DOHH2 (cell line): ENCODE results near the gene ZSCAN25.

Source experiments
- H3F3A ChIP-seq: fragments of 200-600 bp; sonication (generic), shearing (Covaris generic); 2 replicates; pipeline ENCODE4 v1.6.0; 2016; ENCODE audit warnings: antibody characterized with exemption, mild to moderate bottlenecking; ENCODE audit not compliant: control insufficient read depth, insufficient read depth
- H3K27ac ChIP-seq: fragments of 200-600 bp; sonication (generic); 2 replicates; pipeline ENCODE4 v1.5.1; 2014; ENCODE audit warnings: low read depth, mild to moderate bottlenecking, low read length, moderate library complexity
- H3K27me3 ChIP-seq: fragments of 200-600 bp; sonication (generic); 2 replicates; pipeline ENCODE4 v1.6.1; 2014; ENCODE audit warnings: mild to moderate bottlenecking, low read length, mixed read lengths; ENCODE audit not compliant: control insufficient read depth
- H3K36me3 ChIP-seq: fragments of 200-600 bp; sonication (generic); 2 replicates; pipeline ENCODE4 v1.6.1; 2014; ENCODE audit warnings: mild to moderate bottlenecking, low read length, moderate library complexity, mixed read lengths; ENCODE audit not compliant: control insufficient read depth
- H3K4me1 ChIP-seq: fragments of 200-600 bp; sonication (generic); 2 replicates; pipeline ENCODE4 v1.6.1; 2014; ENCODE audit warnings: mild to moderate bottlenecking, low read length, mixed read lengths; ENCODE audit not compliant: control insufficient read depth
- H3K4me2 ChIP-seq: fragments of 200-600 bp; sonication (generic); 2 replicates; pipeline ENCODE4 v1.6.0; 2014; ENCODE audit warnings: mild to moderate bottlenecking, low read length, moderate library complexity
- H3K4me3 ChIP-seq: fragments of 200-600 bp; sonication (generic); 2 replicates; pipeline ENCODE4 v1.5.1; 2014; ENCODE audit warnings: mild to moderate bottlenecking, low read length, mixed read lengths
- H3K79me2 ChIP-seq: fragments of 200-600 bp; sonication (generic); 2 replicates; pipeline ENCODE4 v1.6.1; 2014; ENCODE audit warnings: mild to moderate bottlenecking, low read length, mixed read lengths; ENCODE audit not compliant: control insufficient read depth
- H3K9me2 ChIP-seq: fragments of 200-600 bp; sonication (generic); replicated peaks from 2 replicates; pipeline ENCODE4 v1.6.1; 2014; ENCODE audit warnings: mild to moderate bottlenecking, low read length, mixed read lengths; ENCODE audit not compliant: control insufficient read depth
- H3K9me3 ChIP-seq: fragments of 200-600 bp; sonication (generic); 2 replicates; pipeline ENCODE4 v1.6.1; 2014; ENCODE audit warnings: antibody characterized with exemption, low read length, mixed read lengths; ENCODE audit not compliant: control insufficient read depth, insufficient read depth
- H4K20me1 ChIP-seq: fragments of 200-600 bp; sonication (generic); 2 replicates; pipeline ENCODE4 v1.6.0; 2014; ENCODE audit warnings: low read depth, mild to moderate bottlenecking, antibody characterized with exemption, low read length, moderate library complexity; ENCODE audit not compliant: control insufficient read depth, insufficient read depth
- EZH2phosphoT487 ChIP-seq: fragments of 200-600 bp; sonication (generic); IDR thresholded peaks from 2 replicates; pipeline ENCODE4 v1.6.1; 2017; ENCODE audit warnings: borderline replicate concordance, mild to moderate bottlenecking, antibody characterized with exemption, low read length, moderate library complexity, mixed read lengths
- TF ChIP-seq, protein P1 (sequence below): fragments of 200-600 bp; sonication (generic); IDR thresholded peaks from one replicate; pipeline ENCODE4 v1.5.1; 2014; ENCODE audit warnings: antibody characterized with exemption, mild to moderate bottlenecking, low read depth, low read length; ENCODE audit not compliant: poor library complexity, severe bottlenecking

ZSCAN25 gene

DNA sequence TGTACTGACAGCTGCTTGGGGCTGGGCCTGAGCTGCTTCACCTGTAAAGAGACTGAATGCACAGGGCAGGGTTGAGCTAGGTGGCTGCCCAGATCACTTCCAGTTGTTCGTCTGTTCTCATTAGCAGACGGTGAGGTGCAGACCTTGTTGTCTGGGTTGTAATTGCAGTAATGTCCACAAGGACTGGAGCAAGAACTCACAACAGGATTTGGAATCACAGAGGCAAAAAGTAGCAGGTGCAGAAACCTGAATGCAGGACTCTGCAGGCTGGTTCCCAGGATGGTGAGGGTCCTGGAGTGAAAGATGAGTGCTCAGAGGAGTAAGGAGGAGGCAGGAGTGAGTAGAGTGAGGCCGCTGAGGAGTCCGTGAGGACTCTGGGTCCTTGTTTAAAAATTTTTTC is 9.2 kb downstream of the ZSCAN25 start:
- Histone ChIP-seq H3K9me2 (no peaks in the 10 kb centered on the region), H3K4me3 (no peak overlapping the region), H3K4me2 (no peak overlapping the region), H4K20me1 (peaks cover 4% of the 10 kb centered on the region), H3K36me3 (peaks cover 97% of the 10 kb centered on the region), H3K9me3 (no peaks in the 10 kb centered on the region), H3F3A (no peaks in the 10 kb centered on the region), H3K27me3 (no peaks in the 10 kb centered on the region), H3K4me1 (no peaks in the 10 kb centered on the region), H3K79me2 (no peaks in the 10 kb centered on the region), H3K27ac (no peak overlapping the region)
- TF ChIP-seq, protein P1, sequence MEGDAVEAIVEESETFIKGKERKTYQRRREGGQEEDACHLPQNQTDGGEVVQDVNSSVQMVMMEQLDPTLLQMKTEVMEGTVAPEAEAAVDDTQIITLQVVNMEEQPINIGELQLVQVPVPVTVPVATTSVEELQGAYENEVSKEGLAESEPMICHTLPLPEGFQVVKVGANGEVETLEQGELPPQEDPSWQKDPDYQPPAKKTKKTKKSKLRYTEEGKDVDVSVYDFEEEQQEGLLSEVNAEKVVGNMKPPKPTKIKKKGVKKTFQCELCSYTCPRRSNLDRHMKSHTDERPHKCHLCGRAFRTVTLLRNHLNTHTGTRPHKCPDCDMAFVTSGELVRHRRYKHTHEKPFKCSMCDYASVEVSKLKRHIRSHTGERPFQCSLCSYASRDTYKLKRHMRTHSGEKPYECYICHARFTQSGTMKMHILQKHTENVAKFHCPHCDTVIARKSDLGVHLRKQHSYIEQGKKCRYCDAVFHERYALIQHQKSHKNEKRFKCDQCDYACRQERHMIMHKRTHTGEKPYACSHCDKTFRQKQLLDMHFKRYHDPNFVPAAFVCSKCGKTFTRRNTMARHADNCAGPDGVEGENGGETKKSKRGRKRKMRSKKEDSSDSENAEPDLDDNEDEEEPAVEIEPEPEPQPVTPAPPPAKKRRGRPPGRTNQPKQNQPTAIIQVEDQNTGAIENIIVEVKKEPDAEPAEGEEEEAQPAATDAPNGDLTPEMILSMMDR, result no peak
- no peak for TF ChIP-seq EZH2phosphoT487

DNA sequence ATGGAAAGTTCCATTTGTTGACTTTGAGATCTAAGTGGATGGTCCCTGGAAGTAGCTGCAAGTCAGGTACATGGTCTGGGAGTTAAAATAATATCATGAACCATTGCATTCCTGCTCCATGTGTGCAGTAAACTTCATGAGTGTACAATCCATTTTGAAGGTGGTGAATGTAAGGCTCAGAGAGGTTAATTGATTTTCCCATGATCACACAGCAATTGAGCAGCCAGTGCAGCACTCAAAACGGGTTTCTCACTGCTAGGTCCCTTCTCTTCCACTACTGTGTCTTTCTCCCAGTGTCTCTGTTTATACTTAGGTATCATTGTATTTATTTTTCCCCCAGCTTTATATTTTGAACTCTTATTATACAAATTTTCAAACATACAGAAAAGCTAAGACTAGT is 9.9 kb downstream of the ZSCAN25 start:
- Histone ChIP-seq H3K9me2 (no peaks in the 10 kb centered on the region), H3K36me3 (peaks cover 97% of the 10 kb centered on the region)

DNA sequence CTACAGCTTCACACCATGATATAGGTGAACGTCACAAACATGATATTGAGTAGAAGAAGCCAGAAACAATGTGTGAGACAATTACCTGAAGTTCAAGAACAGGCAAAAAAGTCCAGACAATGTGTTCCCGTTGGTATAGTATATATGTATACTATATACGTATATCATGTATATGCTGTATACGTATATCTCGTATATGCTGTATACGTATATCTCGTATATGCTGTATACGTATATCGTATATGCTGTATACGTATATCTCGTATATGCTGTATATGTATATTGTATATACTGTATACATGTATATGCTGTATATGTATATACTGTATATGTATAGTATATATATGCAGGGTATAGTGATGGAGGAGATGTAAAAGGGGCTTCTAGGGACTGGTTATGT is 10.8 kb downstream of the ZSCAN25 start:
- Histone ChIP-seq H3K27ac (no peak overlapping the region), H3K9me2 (no peaks in the 10 kb centered on the region), H3K36me3 (peaks cover 93% of the 10 kb centered on the region), H3K27me3 (no peaks in the 10 kb centered on the region), H3F3A (no peaks in the 10 kb centered on the region), H3K79me2 (no peaks in the 10 kb centered on the region), H3K4me1 (no peaks in the 10 kb centered on the region), H3K4me2 (no peak overlapping the region), H3K9me3 (no peaks in the 10 kb centered on the region), H3K4me3 (no peak overlapping the region), H4K20me1 (peaks cover 4% of the 10 kb centered on the region)
- TF ChIP-seq EZH2phosphoT487, result no peak
- TF ChIP-seq, protein P1, result no peak

More for the DNA sequence above, 9.9 kb downstream of the ZSCAN25 start:
- H3K4me1 ChIP-seq, result no peaks in the 10 kb centered on the region
- no peak overlapping the region for H3K4me2 ChIP-seq
- no peaks in the 10 kb centered on the region for H3K27me3 ChIP-seq
- peaks cover 4% of the 10 kb centered on the region for H4K20me1 ChIP-seq
- H3K79me2 ChIP-seq, result no peaks in the 10 kb centered on the region
- H3F3A ChIP-seq, result no peaks in the 10 kb centered on the region
- no peak overlapping the region for H3K4me3 ChIP-seq
- TF ChIP-seq, protein P1, result no peak
- TF ChIP-seq EZH2phosphoT487, result no peak
- no peak overlapping the region for H3K27ac ChIP-seq
- H3K9me3 ChIP-seq, result no peaks in the 10 kb centered on the region
